Ishikawa (cell line): ENCODE results near the gene GRID1.

Source experiments
- CEBPB ChIP-seq: IDR thresholded peaks from 2 replicates; pipeline ENCODE4 v1.6.1; 2012
- EGR1 ChIP-seq: IDR thresholded peaks from 2 replicates; pipeline ENCODE4 v1.6.1; 2012
- RAD21 ChIP-seq: IDR thresholded peaks from 2 replicates; pipeline ENCODE4 v1.6.1; 2012; ENCODE audit warnings: low read depth

- no peak for TF ChIP-seq RAD21
- no peak for TF ChIP-seq EGR1
- TF ChIP-seq CEBPB = no peak
These were observed 711.2 kb downstream of the GRID1 start for GRCh38 chr10:85655411-85655810.
